Measurements from ENCODE around the gene OST4.

GRCh38 chr2:27070653-27071276 lies 689 bp downstream of the OST4 start:
- TF ChIP-seq CTCF (IDR thresholded peaks at IDR 0.05; ENCODE audit: insufficient read depth, low read depth, low read length): no peak
- TF ChIP-seq EZH2 (IDR thresholded peaks at IDR 0.05; ENCODE audit: insufficient read depth, low read length): no peak

Measured in astrocyte (in vitro differentiated cells and primary cell).